GM21360 (cell line): ENCODE data around the gene TMPRSS9.

ENCODE experiments used
- ATAC-seq: cut with Tn5 transposase; IDR thresholded peaks from one replicate; pipeline ENCODE4 v1.9.1; 2021; ENCODE audit warnings: mild to moderate bottlenecking, moderate library complexity; ENCODE audit not compliant: unreplicated experiment

The TMPRSS9 gene

DNA sequence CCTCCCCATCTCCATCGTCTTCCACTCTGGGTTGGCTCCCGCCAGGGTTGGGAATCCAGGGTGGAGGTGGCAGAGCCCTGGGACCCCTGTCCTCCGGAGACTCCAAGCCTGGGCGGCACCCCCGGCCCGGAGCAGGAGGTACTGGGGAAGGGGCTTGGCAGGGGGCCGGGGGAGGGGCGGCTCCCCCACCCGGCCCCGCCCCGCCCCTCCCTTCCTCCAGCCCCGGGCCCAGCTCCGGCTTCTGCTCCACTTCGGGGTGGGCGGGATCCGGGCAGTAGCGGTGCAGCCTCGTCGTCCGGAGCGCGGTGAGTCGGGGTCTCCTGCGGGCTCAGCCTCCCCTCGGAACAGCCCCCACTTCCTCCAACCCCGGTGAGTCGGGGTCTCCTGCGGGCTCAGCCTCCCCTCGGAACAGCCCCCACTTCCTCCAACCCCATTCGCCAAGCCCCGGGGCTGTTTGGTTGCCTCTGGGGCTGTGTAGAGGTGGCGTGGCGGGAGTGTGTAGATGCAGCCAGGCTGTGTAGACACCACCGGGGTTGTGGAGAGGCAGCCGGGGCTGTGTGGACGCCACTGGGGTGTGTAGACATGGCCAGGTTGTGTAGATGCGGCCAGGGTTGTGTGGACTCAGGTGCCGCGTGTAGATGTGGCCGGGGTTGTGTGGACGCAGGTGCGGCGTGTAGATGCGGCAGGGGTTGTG is at the start of gene TMPRSS9:
Gene TMPRSS9, plus strand, starts transcription at position 274 of the 694 bp plus-strand sequence. CDS start 29,521 bp downstream, outside the sequence.
- ATAC-seq = no peak

DNA sequence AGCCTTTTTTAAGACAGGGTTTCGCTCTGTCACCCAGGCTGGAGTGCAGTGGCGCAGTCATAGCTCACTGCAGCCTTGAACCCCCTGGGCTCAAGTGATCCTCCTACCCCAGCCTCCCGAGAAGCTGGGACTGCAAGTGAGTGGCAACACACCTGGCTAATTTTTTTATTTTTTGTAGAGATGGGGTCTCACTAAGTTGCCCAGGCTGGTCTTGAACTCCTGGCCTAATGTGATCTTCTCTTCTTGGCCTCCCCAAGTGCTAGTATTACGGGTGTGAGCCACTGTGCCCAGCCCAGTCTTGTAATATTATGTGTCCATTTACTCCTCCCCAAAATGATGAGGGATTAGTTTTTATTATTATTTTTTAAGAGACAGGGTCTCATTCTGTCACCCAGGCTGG is 49.0 kb upstream of the TMPRSS9 start:
- ATAC-seq = no peak

DNA sequence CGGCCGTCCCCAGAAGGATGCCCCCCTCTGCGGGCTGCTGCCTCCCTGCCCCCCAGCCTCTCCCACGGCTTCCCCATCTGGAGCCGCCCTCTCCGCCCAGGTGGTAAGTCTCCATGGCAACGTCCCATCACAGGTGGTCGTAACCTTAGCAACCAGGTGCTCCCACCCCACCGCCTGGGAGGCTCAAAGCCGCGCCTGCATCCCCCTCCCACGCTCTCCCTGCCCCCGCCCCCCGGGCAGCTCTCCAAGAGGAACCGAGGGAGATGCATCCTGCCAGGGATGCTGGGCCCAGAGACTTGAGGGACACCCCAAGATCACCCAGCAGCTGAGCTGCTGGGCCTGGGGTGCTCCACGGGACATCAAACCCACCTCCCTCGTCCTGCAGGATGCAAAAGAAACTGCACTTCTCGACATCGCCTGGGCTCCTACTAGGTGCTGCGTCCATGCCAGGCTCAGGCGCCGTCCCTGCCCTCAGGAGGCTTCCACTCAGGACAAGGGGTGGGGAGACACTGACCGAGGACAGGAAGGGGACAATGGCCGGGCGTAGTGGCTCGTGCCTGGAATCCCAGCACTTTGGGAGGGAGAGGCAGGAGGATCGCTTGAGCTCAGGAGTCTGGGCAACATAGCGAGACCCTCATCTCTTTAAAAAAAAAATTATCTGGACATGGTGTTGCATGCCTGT is 47.1 kb upstream of the TMPRSS9 start:
- no peak for ATAC-seq

DNA sequence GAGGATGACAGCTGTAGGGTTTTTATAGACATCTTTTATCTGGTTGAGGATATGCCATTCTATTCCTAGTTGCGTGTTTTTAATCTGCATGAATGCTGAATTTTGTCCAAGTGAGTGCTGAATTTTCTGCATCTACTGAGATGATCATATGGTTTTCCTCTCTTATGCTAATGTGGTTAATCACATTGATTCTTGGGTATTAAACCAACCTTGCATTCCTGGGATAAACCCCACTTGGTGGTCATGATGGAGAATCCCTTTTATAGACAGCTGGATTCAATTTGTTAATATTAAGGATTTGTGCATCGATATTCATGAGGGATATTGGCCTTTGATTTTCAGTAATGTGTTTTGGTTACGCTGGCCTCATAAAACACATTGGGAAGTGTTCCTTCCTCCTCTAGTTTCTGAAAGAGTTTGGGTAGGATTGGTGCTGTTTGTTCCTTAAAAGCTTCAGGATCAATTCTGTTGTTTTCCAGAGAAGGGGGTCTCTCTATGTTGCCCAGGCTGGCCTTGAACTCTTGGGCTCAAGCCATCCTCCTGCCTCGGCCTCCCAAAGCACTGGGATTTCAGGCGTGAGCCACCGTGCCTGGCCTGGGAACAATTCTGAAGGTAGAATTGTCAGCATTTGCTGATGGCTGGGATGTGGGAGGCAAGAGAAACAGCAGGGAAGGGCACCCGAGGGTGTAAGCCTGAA is 44.8 kb upstream of the TMPRSS9 start:
- no peak for ATAC-seq

DNA sequence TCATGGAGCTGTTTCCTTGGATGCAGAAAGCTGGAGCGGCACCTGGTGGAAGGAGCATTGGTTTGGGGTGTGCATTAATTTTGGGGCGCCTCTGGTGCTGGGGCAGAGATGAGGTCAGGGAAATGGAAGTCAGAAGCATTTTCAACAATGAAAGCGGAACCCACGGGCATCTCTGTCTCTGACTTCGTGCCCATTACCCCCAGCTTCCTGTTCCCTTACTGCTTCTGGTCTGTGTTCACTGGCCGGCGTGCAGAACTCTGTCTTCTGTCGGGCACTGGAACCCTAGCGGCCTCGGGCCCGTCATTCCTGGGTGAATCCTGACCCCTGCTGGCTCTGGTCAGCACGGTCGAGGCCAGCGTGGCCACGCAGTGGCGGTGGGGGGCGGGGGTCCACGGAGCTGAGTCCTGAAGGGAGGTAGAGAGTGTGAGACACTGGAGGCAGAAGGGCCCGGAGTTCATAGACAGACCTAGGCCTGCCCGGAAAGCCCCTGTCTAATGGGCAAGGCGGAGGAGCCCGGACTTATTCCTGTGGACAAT is 44.2 kb upstream of the TMPRSS9 start:
- no peak for ATAC-seq

DNA sequence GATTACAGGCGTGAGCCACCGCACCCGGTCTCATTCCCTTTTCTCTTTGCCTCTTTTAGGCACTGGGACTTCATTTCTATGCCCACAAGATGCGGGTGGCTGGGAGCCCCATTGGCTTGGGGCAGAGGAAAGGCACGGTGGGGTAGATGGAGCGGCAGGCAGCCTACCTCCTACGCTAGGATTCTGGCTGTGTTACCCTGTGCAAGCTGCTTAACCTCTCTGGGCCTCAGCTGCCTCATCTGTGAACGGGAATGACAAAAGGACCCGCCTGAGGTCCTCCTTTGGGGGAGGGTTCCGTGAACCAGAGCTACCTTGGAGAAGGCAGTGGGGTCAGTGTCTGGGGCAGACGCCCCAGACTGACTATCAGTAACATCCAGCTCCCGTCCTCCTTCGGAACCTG is 42.8 kb upstream of the TMPRSS9 start:
- no peak for ATAC-seq

DNA sequence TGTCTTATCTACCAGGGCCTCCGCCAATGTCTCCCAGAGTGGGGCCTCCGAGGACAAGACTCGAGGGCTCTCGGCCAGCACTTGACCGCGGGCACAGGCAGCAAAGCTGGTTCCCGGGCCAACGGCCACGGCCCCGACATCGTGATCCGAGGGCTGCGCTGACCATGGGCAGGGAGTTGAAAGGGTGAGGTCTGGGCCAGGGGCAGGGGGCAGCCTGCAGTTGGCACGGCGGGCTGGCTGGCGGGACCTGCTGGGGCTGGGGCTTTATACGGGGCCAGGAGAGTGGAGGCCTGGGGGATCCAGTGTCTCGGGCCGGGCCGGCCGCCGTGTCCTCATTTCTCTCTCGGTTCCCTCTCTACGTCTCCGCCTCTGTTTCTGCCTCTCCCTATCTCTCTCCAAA is 42.3 kb upstream of the TMPRSS9 start:
- no peak for ATAC-seq

DNA sequence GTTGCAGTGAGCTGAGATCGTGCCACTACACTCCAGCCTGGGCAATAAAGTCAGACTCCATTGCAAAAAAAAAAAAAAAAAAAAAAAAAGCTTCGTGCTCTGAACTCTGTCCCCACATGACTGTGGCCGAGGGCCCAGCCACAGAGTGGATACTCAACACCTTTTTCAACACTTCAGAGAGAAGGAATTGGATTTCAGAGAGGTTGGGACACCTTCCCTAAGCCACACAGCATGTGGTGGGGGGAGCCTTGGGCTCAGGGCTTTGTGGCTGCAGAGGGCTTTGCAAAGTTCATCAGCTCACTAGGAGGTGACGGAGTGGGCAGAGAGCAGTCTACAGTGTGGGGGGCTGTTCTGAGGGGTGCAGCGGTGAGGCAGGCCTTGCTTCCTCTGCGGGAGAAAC is 41.1 kb upstream of the TMPRSS9 start:
- ATAC-seq = no peak

DNA sequence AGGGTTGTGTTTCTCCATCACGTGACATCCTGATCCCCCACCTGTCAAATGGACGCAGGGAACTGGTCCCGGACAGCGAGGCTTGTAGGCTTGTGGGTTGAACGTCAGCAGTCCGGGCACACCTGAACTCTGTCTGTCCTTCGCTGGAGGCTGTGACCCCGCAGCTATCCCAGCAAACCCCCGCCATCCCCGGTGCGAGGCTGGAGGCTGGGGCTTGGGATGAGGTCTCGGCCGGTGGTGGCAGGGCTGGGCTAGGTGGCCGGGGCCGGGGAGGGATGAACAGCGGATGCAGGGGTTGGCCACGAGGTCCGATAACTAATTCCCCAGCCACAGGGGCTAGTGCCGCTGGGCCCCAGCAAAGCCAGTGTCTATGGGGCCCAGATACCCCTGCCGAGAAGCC is 40.5 kb upstream of the TMPRSS9 start:
- no peak for ATAC-seq

DNA sequence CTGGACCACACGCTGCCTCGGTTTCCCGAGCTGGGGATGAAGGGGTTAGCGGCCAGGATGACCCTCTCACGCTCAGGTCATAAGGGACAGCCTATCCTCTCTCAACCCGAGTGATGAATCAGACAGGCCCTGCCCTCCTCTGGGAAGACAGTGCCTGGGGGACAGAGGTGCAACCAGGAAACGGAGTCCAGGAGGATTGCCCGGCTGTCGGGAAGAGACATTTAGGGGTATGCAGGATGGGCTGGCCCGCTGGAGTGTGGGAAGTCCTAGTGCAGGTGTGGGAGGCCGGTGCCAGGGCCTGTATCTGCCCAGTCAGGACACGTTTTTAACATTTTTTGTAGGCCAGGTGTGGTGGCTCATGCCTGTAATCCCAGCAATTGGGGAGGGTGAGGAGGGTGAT is 40.0 kb upstream of the TMPRSS9 start:
- no peak for ATAC-seq

DNA sequence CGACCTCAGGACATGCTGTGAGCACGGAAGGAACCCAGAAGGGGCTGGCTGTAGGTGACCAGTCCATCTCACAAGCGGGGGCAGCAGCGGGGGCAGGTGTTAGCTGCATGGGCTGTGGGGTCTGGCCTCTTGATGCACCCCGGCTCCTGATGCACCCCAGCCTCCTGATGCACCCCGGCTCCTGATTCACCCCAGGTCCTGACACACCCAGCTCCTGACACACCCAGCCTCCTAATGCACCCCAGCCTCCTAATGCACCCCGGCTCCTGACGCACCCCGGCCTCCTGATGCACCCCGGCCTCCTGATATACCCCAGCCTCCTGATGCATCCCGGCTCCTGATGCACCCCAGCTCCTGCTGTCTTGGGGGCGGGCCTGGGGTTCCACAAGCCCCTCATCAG is 39.1 kb upstream of the TMPRSS9 start:
- no peak for ATAC-seq

DNA sequence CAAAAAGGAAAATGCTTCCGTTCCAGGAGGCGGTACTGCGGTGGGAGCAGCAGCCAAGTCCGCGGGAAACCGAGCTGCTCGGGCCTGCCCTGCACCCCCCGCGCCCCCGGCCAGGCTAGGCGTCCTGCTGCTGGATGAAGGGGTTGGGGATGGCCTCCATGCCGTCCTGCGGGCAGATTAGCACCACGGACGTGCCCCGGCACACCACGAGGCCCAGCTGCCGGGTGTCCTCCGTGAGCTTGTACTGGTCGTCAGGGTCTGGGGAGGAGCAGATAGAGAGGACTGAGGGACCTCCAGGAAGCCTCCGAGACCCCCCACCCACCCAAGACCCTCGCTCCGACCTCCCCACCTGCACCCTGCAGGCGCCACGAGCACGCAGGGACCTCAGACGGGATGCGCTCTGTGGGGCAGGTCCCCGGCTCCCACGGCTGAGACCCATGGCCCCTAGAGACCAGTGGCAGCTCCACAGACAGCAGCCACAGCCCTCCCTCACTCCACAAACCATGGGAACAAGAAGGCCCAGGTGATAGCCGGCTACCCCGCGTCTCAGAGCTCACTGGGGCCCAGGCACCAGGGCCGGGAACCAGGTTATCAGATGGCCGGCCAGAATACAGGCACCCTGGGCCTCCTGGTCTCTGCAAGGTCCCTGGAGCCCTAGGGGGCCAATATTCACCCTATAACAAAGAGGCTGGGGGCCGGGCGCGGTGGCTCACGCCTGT is 38.3 kb upstream of the TMPRSS9 start:
- no peak for ATAC-seq

DNA sequence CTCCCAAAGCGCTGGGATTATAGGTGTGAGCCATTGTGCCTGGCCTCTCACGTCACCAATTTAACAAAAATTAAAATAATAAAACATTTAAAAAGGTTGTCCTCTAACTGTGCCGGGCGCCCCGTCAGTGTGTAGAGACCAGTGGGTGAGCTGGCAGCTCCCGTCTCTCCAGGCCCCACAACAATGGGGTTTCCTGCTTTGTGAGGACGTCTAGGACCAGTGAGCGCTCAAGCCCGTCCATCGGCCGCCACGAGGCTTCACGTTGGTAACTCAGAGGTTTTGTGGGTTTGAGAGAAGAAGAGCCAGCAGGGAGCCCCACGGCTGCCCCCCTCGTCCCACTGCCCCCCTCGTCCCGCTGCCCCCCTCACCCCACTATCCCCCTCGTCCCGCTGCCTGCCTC is 36.4 kb upstream of the TMPRSS9 start:
- no peak for ATAC-seq

DNA sequence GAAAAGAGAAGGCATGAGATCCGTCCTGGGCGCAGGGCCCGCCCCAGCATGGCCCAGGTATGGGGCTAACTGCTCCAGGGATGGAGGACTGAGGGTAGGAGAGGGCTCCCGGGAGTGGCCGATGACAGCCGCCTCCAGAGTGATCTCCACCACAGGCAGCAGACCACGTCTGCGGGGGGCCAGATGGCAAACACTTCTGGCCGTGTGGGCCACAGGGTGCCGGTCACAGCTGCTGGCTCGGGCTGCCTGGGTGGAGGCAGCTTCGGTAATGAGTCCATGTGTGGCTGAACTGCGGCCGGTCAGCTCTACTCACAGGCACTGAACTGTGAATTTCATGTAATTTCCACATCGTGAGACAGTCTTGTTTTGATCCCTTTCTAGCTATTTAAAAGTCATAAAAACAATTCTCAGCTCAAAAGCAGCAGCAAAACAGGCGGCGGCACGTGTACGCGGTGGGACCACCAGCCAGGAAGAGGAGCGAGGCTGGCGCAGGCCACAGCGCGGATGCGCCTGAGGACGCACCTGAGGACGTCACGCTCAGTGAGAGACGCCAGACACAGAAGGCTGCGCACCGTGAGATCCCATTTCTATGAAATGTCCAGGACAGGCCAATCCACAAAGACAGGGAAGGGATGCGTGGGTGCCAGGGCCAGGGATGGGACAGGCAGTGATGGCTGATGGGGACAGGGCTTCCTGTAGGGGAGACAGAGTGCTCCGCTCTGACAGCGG is 35.7 kb upstream of the TMPRSS9 start:
- no peak for ATAC-seq

DNA sequence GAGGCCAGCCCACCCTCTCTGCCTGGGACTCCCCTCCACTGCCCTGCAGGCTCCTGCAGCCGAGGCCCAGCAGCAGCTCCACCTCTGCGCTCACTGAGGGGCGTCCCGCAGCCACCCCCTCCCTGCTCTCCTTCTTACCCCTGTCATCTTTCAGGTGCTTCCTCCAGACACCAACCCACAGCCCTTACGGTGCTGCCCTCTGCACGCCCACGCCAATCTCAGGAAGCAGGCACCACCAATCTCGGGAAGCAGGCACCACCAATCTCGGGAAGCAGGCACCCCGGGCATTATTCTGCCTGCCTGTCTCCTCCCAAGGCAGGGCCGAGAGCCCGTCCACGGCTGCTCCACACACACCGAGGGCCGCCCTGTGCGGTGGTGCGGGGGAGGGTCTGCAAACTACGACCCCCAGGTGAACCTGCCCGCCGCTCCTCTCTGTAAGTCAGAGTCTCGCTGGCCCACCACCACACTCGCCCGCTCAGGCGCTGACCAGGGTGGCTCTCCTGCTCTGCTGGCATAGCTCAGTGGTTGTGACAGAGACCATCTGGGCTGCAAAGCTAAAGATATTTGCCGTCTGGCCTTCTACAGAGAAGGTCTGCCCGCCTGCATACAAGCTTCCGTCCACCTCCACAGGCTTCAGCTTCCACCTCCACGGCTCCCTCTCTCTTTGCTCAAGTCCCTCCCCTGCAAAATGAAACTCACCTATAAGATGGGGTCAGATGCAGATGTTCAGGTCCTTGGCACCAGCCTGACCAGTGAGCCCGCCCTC is 34.6 kb upstream of the TMPRSS9 start:
- ATAC-seq = no peak

DNA sequence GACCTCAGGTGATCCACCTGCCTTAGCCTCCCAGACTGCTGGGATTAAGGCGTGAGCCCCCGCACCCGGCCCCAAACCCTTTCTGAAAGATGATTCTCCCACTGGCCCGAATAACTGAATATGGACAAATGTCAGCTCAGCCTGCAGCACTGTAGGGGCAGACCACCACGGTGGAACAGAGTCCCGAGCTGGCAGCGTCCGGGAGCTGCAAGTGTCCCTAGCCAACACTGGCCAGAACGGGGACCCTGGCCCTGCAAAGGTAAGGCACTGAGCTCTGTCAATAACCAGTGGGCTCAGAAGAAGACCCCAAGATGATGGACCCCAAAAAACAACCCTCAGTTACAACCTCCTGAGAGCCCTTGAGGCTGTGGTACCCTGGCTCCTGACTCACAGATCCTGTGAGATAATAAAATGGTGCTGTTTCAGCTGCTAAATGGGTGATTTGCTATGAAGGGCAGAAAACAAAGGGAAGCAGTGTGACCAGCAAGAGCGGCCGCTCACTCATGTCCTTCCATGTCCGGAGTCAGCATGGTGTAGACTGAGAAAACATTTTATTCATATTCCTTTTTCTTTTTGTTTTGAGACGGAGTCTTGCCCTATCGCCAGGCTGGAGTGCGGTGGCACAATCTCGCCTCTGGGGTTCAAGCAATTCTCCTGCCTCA is 33.2 kb upstream of the TMPRSS9 start:
- no peak for ATAC-seq

DNA sequence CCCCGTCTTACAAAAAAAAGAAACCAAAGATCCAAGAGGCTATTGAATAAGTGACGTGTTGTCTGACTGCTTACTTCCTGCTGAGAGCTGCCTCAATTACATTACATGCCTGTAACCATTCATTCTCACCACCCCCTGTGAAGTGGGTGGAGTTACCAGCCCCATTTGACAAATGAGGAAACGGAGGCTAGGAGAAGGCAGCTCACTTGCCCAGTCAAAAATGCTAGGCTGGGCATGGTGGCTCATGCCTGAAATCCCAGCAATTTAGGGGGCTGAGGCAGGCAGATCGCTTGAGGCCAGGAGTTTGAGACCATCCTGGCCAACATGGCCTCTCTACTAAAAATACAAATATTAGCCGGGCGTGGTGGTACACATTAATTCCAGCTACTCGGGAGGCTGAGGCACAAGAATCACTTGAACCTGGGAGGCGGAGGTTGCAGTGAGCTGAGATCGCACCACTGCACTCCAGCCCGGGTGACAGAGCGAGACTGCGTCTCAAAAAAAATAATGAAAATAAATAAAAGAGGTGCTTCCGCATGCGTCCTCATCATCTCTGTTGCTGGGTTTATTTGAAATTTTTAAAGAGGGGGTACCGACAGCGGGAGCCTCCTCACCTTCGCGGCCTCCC is 32.2 kb upstream of the TMPRSS9 start:
- no peak for ATAC-seq

DNA sequence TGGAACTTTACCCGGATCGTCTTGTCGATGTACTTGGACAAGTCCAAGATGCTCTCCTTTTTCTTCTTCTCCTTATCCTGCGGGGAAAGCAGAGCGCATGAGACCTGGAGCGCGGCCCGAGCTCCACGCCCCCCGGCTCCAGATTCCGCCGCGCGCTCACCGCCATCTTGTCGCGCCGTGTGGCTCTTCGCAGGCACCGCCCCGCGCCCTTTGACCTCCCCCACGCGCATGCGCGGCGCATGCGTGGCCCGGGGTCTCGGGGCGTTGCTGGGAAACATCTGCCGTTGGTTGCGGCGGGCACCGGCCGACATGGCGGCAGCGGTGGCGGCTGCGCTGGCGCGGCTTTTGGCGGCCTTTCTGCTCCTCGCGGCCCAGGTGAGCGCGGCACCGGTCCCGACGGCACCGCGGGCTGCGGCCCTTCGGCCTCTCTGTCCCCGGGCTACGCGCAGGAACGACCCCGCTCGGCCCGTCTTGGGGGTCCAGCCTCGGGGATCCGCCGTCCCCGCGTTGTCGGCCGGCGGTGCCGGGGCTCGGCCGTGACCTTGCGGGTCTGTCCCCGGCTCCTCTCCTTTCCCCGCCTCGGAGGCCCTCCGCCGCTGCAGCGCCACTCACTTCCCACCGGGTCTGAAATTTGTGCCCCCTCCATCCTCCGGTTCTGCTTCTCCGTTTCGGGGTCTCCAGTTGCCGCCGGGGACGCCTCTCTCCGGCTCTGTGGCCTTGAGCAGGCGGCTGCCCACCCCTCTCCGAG is 31.5 kb upstream of the TMPRSS9 start, which contains the start of the genes LSM7 and SPPL2B:
Gene LSM7, minus strand, starts transcription at position 186 of the 748 bp plus-strand sequence. Its CDS starts 20 bp downstream, at position 166.
Gene SPPL2B, plus strand, starts transcription at position 284 of the 748 bp plus-strand sequence. Its CDS starts 26 bp downstream, at position 310.
- peak; percentile 65 for ATAC-seq
